H9 (cell line): ENCODE measurements around the gene ARHGEF17. TPM values are rescaled to one million over a fixed set of nuclear protein-coding genes. Genes with fewer than 3 reads are reported as not detected.

Experiments used
- DNase-seq: peaks from one replicate; pipeline ENCODE4 v3.0.0-alpha.2; 2017
- H2AFZ ChIP-seq: one replicate; pipeline ENCODE4 v1.6.1; 2013; ENCODE audit warnings: mild to moderate bottlenecking, low read length, control low read depth, moderate library complexity
- H2AK5ac ChIP-seq: 2 replicates; pipeline ENCODE4 v1.6.1; 2013; ENCODE audit warnings: low read length, control low read depth, mixed read lengths; ENCODE audit not compliant: insufficient read length
- H2BK120ac ChIP-seq: one replicate; pipeline ENCODE4 v1.6.1; 2013; ENCODE audit warnings: low read depth, mild to moderate bottlenecking, low read length, control low read depth, inconsistent platforms; ENCODE audit not compliant: poor library complexity, severe bottlenecking
- H2BK12ac ChIP-seq: 2 replicates; pipeline ENCODE4 v1.6.1; 2013; ENCODE audit warnings: low read length, control low read depth, mixed read lengths, low read depth; ENCODE audit not compliant: insufficient read length
- H2BK15ac ChIP-seq: 2 replicates; pipeline ENCODE4 v1.6.1; 2013; ENCODE audit warnings: low read depth, low read length, control low read depth
- H2BK20ac ChIP-seq: one replicate; pipeline ENCODE4 v1.6.1; 2013; ENCODE audit warnings: low read depth, mild to moderate bottlenecking, low read length, control low read depth, inconsistent platforms; ENCODE audit not compliant: poor library complexity, severe bottlenecking
- H2BK5ac ChIP-seq: 2 replicates; pipeline ENCODE4 v1.6.1; 2013; ENCODE audit warnings: low read length, control low read depth, mixed read lengths; ENCODE audit not compliant: insufficient read length
- H3K14ac ChIP-seq: 2 replicates; pipeline ENCODE4 v1.6.1; 2013; ENCODE audit warnings: low read length, control low read depth; ENCODE audit not compliant: insufficient read depth
- H3K18ac ChIP-seq: 2 replicates; pipeline ENCODE4 v1.6.1; 2013; ENCODE audit warnings: low read depth, mild to moderate bottlenecking, mixed read lengths, low read length, control low read depth; ENCODE audit not compliant: insufficient read length
- H3K23ac ChIP-seq: 2 replicates; pipeline ENCODE4 v1.6.1; 2013; ENCODE audit warnings: low read length, control low read depth, mixed read lengths, low read depth; ENCODE audit not compliant: insufficient read length
- H3K23me2 ChIP-seq: 2 replicates; pipeline ENCODE4 v1.6.1; 2013; ENCODE audit warnings: low read depth, mild to moderate bottlenecking, mixed read lengths, low read length, control low read depth; ENCODE audit not compliant: insufficient read length, poor library complexity, severe bottlenecking
- H3K27ac ChIP-seq: 2 replicates; pipeline ENCODE4 v1.5.1; 2013; ENCODE audit warnings: low read length, control low read depth, mixed read lengths, low read depth; ENCODE audit not compliant: insufficient read length
- H3K27me3 ChIP-seq: 2 replicates; pipeline ENCODE4 v1.6.1; 2013; ENCODE audit warnings: low read length, control low read depth, inconsistent platforms; ENCODE audit not compliant: insufficient read depth
- H3K4ac ChIP-seq: 2 replicates; pipeline ENCODE4 v1.6.1; 2013; ENCODE audit warnings: low read depth, mild to moderate bottlenecking, control low read depth, inconsistent platforms, low read length, moderate library complexity
- H3K4me1 ChIP-seq: 2 replicates; pipeline ENCODE4 v1.6.1; 2013; ENCODE audit warnings: low read length, control low read depth, inconsistent platforms; ENCODE audit not compliant: insufficient read depth
- H3K4me2 ChIP-seq: 2 replicates; pipeline ENCODE4 v1.6.1; 2013; ENCODE audit warnings: low read length, control low read depth, mixed read lengths; ENCODE audit not compliant: insufficient read length, insufficient read depth
- H3K56ac ChIP-seq: 2 replicates; pipeline ENCODE4 v1.6.1; 2013; ENCODE audit warnings: low read depth, mild to moderate bottlenecking, mixed read lengths, low read length, control low read depth; ENCODE audit not compliant: insufficient read length
- H3K79me1 ChIP-seq: 2 replicates; pipeline ENCODE4 v1.6.1; 2013; ENCODE audit warnings: low read depth, mild to moderate bottlenecking, moderate library complexity, low read length, control low read depth, inconsistent platforms; ENCODE audit not compliant: insufficient read depth, poor library complexity, severe bottlenecking
- H3K79me2 ChIP-seq: 2 replicates; pipeline ENCODE4 v1.6.1; 2013; ENCODE audit warnings: low read length, control low read depth, inconsistent platforms; ENCODE audit not compliant: insufficient read depth
- H3K9ac ChIP-seq: 2 replicates; pipeline ENCODE4 v1.6.1; 2013; ENCODE audit warnings: low read length, control low read depth, mixed read lengths; ENCODE audit not compliant: insufficient read length; ENCODE audit errors: extremely low read depth
- H3K9me3 ChIP-seq: one replicate; pipeline ENCODE4 v1.6.1; 2013; ENCODE audit warnings: low read depth, low read length, inconsistent platforms; ENCODE audit not compliant: control insufficient read depth
- H3T11ph ChIP-seq: one replicate; pipeline ENCODE4 v1.6.1; 2013; ENCODE audit warnings: mild to moderate bottlenecking, low read length, control low read depth, inconsistent platforms
- H4K20me1 ChIP-seq: one replicate; pipeline ENCODE4 v1.6.1; 2013; ENCODE audit not compliant: control insufficient read depth, insufficient read length, insufficient read depth
- H4K5ac ChIP-seq: 2 replicates; pipeline ENCODE4 v1.6.1; 2013; ENCODE audit warnings: low read depth, mild to moderate bottlenecking, mixed read lengths, low read length, control low read depth; ENCODE audit not compliant: insufficient read length
- H4K8ac ChIP-seq: replicated peaks from 2 replicates; pipeline ENCODE4 v1.6.1; 2013; ENCODE audit warnings: low read length, control low read depth, mixed read lengths, low read depth; ENCODE audit not compliant: insufficient read length
- H4K91ac ChIP-seq: 2 replicates; pipeline ENCODE4 v1.6.1; 2013; ENCODE audit warnings: low read depth, mild to moderate bottlenecking, moderate library complexity, mixed read lengths, low read length, control low read depth; ENCODE audit not compliant: insufficient read length
- H3K27ac Mint-ChIP-seq, 3 experiments: 2 replicates in 2 of 3; 3 replicates in 1 of 3; pipeline ENCODE4 v1.8.0; 2020 to 2021; ENCODE audit warnings: mixed read lengths in 3 of 3, mild to moderate bottlenecking in 1 of 3, moderate library complexity in 1 of 3
- H3K27me3 Mint-ChIP-seq: 2 replicates; pipeline ENCODE4 v1.8.0; 2021; ENCODE audit warnings: low read depth, mild to moderate bottlenecking, moderate library complexity, mixed read lengths
- H3K36me3 Mint-ChIP-seq, 3 experiments: 2 replicates in 2 of 3; 3 replicates in 1 of 3; pipeline ENCODE4 v1.8.0; 2020 to 2021; ENCODE audit warnings: low read depth in 3 of 3, mixed read lengths in 3 of 3; ENCODE audit not compliant: insufficient read depth in 1 of 3
- H3K4me1 Mint-ChIP-seq, 2 experiments: 2 replicates each; pipeline ENCODE4 v1.8.0; 2020; ENCODE audit warnings: mixed read lengths in 2 of 2
- H3K4me3 Mint-ChIP-seq, 2 experiments: 2 replicates in 1 of 2; 3 replicates in 1 of 2; pipeline ENCODE4 v1.8.0; 2020 to 2021; ENCODE audit warnings: mild to moderate bottlenecking in 2 of 2, mixed read lengths in 2 of 2, moderate library complexity in 1 of 2
- H3K9me3 Mint-ChIP-seq, 2 experiments: 2 replicates in 1 of 2; 3 replicates in 1 of 2; pipeline ENCODE4 v1.8.0; 2020; ENCODE audit warnings: mild to moderate bottlenecking in 2 of 2, mixed read lengths in 2 of 2, moderate library complexity in 1 of 2
- CTCF ChIP-seq: fragments of 200-600 bp; sonication (generic); conservative IDR thresholded peaks from 3 replicates; pipeline ENCODE4 v1.8.0; 2021; ENCODE audit warnings: antibody characterized with exemption, mild to moderate bottlenecking
- WGBS: extraction: QIAGEN DNeasy Blood & Tissue Kit; methylation state at CpG from one replicate; pipeline ENCODE4 v1.1.7; 2013; ENCODE audit warnings: missing lambda C conversion rate, low lambda C conversion rate, mixed read lengths; ENCODE audit not compliant: insufficient read length; ENCODE audit errors: extremely low coverage; 5-methylcytosine and 5-hydroxymethylcytosine counted together
- total RNA-seq: library from RNA; stranded (reverse); gene quantifications from 2 replicates; pipeline ENCODE4 v1.2.1, GENCODE V29; 2021

Gene ARHGEF17
- total RNA-seq, 1 experiment from 2014 or later: 7.4 TPM

DNA sequence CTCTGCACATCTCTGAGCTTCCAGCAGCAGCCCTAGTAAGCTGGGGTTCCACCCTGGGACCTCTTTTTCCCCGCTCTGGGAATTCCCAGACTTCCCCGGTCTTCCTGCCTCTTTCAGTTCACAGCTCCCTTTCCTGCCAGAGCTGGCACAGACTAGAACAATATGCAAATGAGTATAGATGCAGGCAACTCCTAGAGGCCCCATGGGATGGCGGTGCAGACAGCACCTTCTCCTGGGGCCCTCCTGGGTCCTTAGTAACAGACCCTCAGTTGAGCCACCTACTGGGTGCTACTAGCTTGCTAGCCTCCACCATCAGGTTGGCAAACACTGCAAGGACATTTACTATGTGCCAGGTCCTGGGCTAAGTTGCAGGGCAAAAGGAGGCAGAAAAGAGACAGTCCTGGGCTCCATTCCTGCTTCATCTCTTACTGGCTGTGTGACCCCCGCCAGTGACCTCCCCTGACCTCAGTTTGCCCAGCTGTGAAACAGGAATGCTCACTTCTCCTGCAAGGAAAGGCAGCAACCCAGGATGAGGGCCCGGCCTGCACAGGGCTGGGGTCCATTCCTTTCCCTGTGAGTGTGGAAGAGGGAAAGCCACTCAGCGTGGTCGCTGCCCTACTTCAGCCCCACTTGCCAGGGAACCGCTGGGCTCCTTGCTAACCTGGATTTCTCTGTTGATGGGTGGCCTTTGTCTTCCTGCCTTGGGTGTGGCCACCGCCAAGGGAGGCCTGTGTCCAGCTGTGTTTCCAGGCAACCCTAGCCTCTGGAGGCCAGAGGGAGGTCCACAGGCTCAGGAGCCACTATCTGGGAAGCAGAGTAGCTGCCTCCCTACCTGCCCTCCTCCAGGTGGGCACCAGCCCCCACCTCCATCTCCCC lies 75.4 kb downstream of the ARHGEF17 start:
- Histone ChIP-seq H3K18ac (no peak overlapping the region), H3K56ac (no peak overlapping the region), H4K91ac (no peak overlapping the region), H4K5ac (no peak overlapping the region), H3K23me2 (no peaks in the 10 kb centered on the region), H3K79me2 (no peaks in the 10 kb centered on the region), H3K4me1 (no peaks in the 10 kb centered on the region), H3T11ph (no peak overlapping the region), H3K79me1 (no peaks in the 10 kb centered on the region), H2AK5ac (no peak overlapping the region), H3K23ac (no peak overlapping the region), H2BK20ac (no peak overlapping the region), H2BK12ac (no peak overlapping the region), H2AFZ (no peak overlapping the region), H3K9me3 (no peaks in the 10 kb centered on the region), H3K27me3 (no peaks in the 10 kb centered on the region), H2BK120ac (no peak overlapping the region), H4K20me1 (no peaks in the 10 kb centered on the region), H2BK15ac (no peak overlapping the region), H2BK5ac (no peak overlapping the region), H3K27ac (no peak overlapping the region), H3K9ac (no peak overlapping the region), H3K14ac (no peak overlapping the region), H3K4ac (no peak overlapping the region), H4K8ac (no peak overlapping the region), H3K4me2 (no peak overlapping the region)
- Mint-ChIP-seq H3K36me3 (peaks cover 0 to 2% (median 0%) of the 10 kb centered on the region in 3 experiments; a peak in 1 of 7 replicates), H3K4me1 (peaks cover 22 to 38% of the 10 kb centered on the region in 2 experiments), H3K27me3 (no peaks in the 10 kb centered on the region; the same call in 1 of the 2 replicates), H3K4me3 (no peak overlapping the region; a peak in 1 of 5 replicates), H3K9me3 (no peaks in the 10 kb centered on the region), H3K27ac (no peak overlapping the region)
- no peak for TF ChIP-seq CTCF
- no peak for DNase-seq
- WGBS: no CpG with 5 or more reads among the region's 9 CpGs
